ENCODE results near the gene LMAN2. TPM values are rescaled to one million over a fixed set of nuclear protein-coding genes. Genes with fewer than 3 reads are reported as not detected.
A peak's percentile ranks its signal among the peaks of the same experiment; 100 is the strongest.

Gene LMAN2
- total and polyA plus RNA-seq, 3 donors from 2014 or later = 254 to 355 (median 355) TPM

GRCh38 chr5:177338251-177339106, 13.0 kb downstream of the LMAN2 start:
- Histone ChIP-seq H3K4me1 (no peaks in the 10 kb centered on the region), H3K27me3 (no peaks in the 10 kb centered on the region), H3K36me3 (ENCODE audit: low read depth, missing control alignments) (no peaks in the 10 kb centered on the region), H3K27ac (no peak overlapping the region), H3K9me3 (no peaks in the 10 kb centered on the region), H3K4me3 (no peak overlapping the region)
- no peak for TF ChIP-seq POLR2A (IDR thresholded peaks at IDR 0.05)
- TF ChIP-seq, protein P1, sequence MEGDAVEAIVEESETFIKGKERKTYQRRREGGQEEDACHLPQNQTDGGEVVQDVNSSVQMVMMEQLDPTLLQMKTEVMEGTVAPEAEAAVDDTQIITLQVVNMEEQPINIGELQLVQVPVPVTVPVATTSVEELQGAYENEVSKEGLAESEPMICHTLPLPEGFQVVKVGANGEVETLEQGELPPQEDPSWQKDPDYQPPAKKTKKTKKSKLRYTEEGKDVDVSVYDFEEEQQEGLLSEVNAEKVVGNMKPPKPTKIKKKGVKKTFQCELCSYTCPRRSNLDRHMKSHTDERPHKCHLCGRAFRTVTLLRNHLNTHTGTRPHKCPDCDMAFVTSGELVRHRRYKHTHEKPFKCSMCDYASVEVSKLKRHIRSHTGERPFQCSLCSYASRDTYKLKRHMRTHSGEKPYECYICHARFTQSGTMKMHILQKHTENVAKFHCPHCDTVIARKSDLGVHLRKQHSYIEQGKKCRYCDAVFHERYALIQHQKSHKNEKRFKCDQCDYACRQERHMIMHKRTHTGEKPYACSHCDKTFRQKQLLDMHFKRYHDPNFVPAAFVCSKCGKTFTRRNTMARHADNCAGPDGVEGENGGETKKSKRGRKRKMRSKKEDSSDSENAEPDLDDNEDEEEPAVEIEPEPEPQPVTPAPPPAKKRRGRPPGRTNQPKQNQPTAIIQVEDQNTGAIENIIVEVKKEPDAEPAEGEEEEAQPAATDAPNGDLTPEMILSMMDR (IDR thresholded peaks at IDR 0.05) = no peak
- no peak for DNase-seq
- 85 to 87% methylated on average over 11 to 21 of the region's 22 CpGs for WGBS, 2 donors
- intact Hi-C loops (cut with DNase I; ENCODE audit: low total_unique reads) = no loop called here

- Histone ChIP-seq H3K27ac (no peak overlapping the region), H3K4me1 (no peaks in the 10 kb centered on the region), H3K9me3 (no peaks in the 10 kb centered on the region), H3K27me3 (no peaks in the 10 kb centered on the region), H3K36me3 (ENCODE audit: low read depth, missing control alignments) (no peaks in the 10 kb centered on the region), H3K4me3 (no peak overlapping the region)
- WGBS, 2 donors = 88 to 92% methylated on average over 15 to 36 of the region's 36 CpGs
- no peak for TF ChIP-seq POLR2A (IDR thresholded peaks at IDR 0.05)
- TF ChIP-seq, protein P1 (IDR thresholded peaks at IDR 0.05) = no peak
- DNase-seq = no peak
- intact Hi-C loops (cut with DNase I; ENCODE audit: low total_unique reads) = no loop called here
These were observed 14.6 kb downstream of the LMAN2 start for GRCh38 chr5:177336603-177337494.

DNA sequence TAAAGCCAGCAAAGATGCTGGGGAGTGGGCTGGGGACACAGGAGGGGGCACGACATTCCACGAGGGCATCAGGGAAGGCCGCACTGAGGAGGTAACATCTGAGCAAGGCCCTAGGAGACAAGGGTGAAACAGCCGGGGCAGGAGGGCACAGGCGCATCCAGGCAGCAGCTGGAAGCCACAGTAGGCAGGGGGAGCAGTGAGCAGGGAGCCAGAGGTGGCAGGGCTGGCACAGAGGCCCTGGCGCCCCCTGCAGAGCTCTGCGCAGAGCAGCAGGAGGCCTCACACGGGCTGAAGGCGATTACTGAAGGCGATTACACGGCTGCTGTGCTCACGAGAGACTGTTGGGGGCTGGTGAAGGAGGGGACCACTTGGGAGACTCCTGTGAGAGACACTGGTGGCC, 15.4 kb downstream of the LMAN2 start:
- H3K4me1 ChIP-seq = no peaks in the 10 kb centered on the region
- no peaks in the 10 kb centered on the region for H3K27me3 ChIP-seq
- peak; percentile 42 for DNase-seq
- TF ChIP-seq, protein P1 (IDR thresholded peaks at IDR 0.05) = peak in 1 of 3 experiments; percentile 14
- TF ChIP-seq POLR2A (IDR thresholded peaks at IDR 0.05) = no peak
- no peak overlapping the region for H3K4me3 ChIP-seq
- H3K27ac ChIP-seq = no peak overlapping the region
- intact Hi-C loops (cut with DNase I; ENCODE audit: low total_unique reads) = no loop called here
- WGBS, 2 donors = 65 to 71% methylated on average over 12 of the region's 12 CpGs
- H3K9me3 ChIP-seq = no peaks in the 10 kb centered on the region
- H3K36me3 ChIP-seq (ENCODE audit: low read depth, missing control alignments) = no peaks in the 10 kb centered on the region

DNA sequence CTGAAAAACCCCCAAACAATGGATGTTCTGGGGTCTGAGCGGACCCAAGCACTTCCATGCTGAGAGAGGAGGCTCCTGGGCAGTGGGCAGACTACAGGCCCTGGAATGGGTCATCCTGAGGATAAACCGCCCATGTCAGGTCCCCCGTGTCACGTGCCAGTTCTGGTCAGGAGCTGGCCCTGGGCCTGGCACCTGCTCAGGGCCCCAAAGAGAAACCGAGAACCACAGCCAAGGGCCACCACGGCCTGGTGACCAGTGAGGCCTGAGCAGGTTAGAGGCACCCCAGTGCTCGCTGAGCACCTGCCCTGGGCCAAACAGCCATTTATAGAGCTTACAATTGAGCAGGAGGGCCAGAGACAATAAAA, 15.8 kb downstream of the LMAN2 start:
- intact Hi-C loops (cut with DNase I; ENCODE audit: low total_unique reads) = no loop called here
- Histone ChIP-seq H3K36me3 (ENCODE audit: low read depth, missing control alignments) (no peaks in the 10 kb centered on the region), H3K27me3 (no peaks in the 10 kb centered on the region), H3K4me3 (no peak overlapping the region), H3K4me1 (no peaks in the 10 kb centered on the region), H3K27ac (no peak overlapping the region), H3K9me3 (no peaks in the 10 kb centered on the region)
- no peak for DNase-seq
- TF ChIP-seq, protein P1 (IDR thresholded peaks at IDR 0.05) = no peak
- TF ChIP-seq POLR2A (IDR thresholded peaks at IDR 0.05) = no peak
- 97 to 100% methylated on average over 2 to 7 of the region's 7 CpGs for WGBS, 2 donors
